Stomach (tissue), 4 donors: Measurements from ENCODE around the gene SUV39H1.

ENCODE experiments used
- CTCF ChIP-seq, 7 experiments: fragments of 450-650 bp in 4 of 7; fragments of 200-600 bp in 3 of 7; sonication (generic) in 3 of 7; IDR thresholded peaks; one replicate each; pipeline ENCODE4 v1.5.1; 2016 to 2019; ENCODE audit warnings: antibody characterized with exemption in 7 of 7, control low read depth in 2 of 7, mild to moderate bottlenecking in 1 of 7
- EP300 ChIP-seq: sonication (generic); formaldehyde crosslinking; IDR thresholded peaks from one replicate; pipeline ENCODE4 v1.6.1; 2017; ENCODE audit warnings: antibody characterized with exemption
- POLR2A ChIP-seq, 4 donors: fragments of 450-650 bp; IDR thresholded peaks; one replicate each; pipeline ENCODE4 v1.6.1; 2016; ENCODE audit warnings: antibody characterized with exemption in 4 of 4, control low read depth in 2 of 4, mild to moderate bottlenecking in 1 of 4, moderate library complexity in 1 of 4

DNA sequence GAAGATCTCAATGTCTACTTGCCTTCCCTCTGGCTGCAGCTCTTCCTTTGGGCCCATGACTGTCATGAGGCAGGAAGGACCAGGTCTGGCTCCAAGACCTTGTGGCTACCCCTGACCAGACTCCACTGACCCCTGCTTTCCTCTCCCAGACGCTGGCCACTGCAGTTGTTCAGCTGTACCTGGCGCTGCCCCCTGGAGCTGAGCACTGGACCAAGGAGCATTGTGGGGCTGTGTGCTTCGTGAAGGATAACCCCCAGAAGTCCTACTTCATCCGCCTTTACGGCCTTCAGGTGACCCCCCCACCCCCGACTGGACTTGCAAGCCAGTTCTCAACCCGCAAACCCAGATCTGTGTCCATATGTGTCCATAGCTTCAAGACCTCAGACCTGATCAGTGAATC, 12.4 kb upstream of the SUV39H1 start:
- no peak for TF ChIP-seq CTCF (IDR thresholded peaks at IDR 0.05)
- no peak for TF ChIP-seq EP300
- no peak for TF ChIP-seq POLR2A (IDR thresholded peaks at IDR 0.05)
